ENCODE results near the gene PCDHAC2. TPM values are rescaled to one million over a fixed set of nuclear protein-coding genes. Genes with fewer than 3 reads are reported as not detected.

PCDHAC2 gene
- 0.48 TPM for total RNA-seq
- long read RNA-seq, full-length matches to known transcripts = 1 of 1 reads
- long read RNA-seq, partial matches to known transcripts = 0 of 1 reads
- long read RNA-seq, other reads (novel, unspliced or antisense) = 0 of 1 reads

DNA sequence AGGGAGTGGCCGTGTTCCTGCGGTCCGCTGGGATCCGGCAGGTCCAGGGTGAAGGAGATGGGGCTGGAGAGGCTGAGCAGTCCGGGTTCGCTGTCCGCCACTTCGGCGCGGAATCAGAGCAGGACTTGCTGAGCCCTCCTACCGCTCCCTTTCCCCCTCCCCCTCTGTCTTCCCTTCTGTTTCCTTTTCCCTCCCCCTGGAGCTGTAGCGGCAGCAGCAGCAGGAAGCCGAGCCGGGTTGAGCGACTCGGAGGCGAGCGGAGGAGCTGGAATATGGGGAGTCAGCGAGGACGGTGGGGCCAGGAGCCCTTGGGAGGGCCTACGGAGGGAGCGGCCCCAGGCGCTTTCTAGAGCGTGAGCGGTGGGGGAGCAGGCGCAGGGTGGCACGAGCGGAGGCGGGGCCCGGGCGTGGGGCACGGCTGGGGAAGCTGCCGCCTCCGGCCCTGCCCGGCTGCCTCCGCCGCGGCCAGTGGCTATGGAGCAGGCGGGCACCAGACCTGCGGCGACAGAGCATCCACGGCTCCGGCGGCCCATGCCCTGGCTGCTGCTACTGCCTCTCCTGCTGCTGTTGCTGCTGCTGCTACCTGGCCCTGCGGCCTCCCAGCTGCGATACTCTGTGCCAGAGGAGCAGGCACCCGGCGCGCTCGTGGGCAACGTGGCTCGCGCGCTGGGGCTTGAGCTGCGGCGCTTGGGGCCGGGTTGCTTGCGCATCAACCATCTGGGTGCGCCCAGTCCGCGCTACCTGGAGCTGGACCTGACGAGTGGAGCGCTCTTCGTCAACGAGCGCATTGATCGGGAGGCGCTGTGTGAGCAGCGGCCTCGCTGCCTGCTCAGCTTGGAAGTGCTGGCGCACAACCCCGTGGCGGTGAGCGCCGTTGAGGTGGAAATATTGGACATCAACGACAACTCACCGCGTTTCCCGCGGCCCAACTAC, at the start of gene PCDHAC2:
TSS of gene PCDHAC2 (plus strand) at position 184 of the 933 bp plus-strand sequence. CDS start at position 475, 291 bp downstream.
- peak; percentile 46 for DNase-seq
- intact Hi-C loops (cut with DNase I) = no loop called here

GRCh38 chr5:140923601-140924000, 42.7 kb upstream of the PCDHAC2 start:
- ATAC-seq (ENCODE audit: poor library complexity) (no peak), DNase-seq (no peak)
- intact Hi-C loops (cut with DNase I) = no loop called here

More for the DNA sequence above, at the start of gene PCDHAC2:
- peak; percentile 64 for ATAC-seq (ENCODE audit: poor library complexity)

- no peak for DNase-seq
- intact Hi-C loops (cut with DNase I) = no loop called here
- ATAC-seq (ENCODE audit: poor library complexity) = peak; percentile 48
Measured at GRCh38 chr5:140925806-140926442, 40.4 kb upstream of the PCDHAC2 start, which contains the start of gene PCDHAC1. Gene PCDHAC1, plus strand, starts transcription at chr5:140926299. Its CDS starts 594 bp downstream, at chr5:140926893.

- ATAC-seq (ENCODE audit: poor library complexity) (peak; percentile 91), DNase-seq (peak; percentile 83)
- intact Hi-C loops (cut with DNase I) = no loop called here
Measured at GRCh38 chr5:140926443-140927227, 39.6 kb upstream of the PCDHAC2 start.

DNA sequence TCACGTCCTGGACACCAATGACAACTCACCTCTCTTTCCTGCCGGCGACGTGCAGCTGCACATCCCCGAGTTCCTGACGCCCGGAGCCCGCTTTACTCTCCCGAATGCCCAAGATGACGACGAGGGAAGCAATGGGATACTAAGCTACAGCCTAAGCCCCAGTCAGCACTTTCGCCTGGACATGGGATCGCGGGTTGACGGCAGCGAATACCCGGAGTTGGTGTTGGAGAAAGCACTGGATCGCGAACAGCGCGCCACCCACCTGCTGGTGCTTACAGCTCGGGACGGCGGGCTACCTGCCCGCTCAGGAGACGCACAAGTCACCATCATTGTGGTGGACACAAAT, 39.1 kb upstream of the PCDHAC2 start:
- ATAC-seq (ENCODE audit: poor library complexity) (no peak), DNase-seq (no peak)
- intact Hi-C loops (cut with DNase I) = no loop called here

DNA sequence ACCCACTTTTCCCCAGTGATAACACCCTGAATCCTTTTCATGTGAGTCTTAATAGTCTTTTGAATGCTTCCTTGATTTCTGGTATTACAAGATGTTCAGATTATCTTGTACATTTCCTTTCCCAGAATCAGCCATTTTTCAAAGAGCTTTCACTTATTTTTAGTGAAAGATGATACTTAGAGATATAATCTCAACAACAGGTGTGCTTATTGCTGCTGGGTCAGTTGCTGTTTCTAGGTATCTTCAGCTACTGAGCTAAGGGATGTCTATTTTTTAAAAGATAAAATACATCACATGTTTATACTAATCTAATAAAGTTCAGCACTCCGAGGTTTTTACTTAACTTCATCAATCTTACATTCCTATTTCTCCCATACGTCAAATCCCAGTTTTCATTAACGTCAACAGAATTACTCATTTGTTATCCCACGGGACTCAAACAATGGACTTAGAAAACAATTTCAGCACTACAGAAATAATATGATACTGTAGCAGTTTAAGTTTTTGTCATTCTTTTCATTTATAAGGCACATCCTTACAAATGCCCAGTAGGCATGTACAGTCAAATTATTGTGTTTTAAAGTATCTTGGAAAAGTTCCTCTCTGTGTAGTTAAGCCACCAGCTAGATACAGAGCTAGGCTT, 31.2 kb upstream of the PCDHAC2 start:
- ATAC-seq (ENCODE audit: poor library complexity) = no peak
- intact Hi-C loops (cut with DNase I) = no loop called here
- no peak for DNase-seq

DNA sequence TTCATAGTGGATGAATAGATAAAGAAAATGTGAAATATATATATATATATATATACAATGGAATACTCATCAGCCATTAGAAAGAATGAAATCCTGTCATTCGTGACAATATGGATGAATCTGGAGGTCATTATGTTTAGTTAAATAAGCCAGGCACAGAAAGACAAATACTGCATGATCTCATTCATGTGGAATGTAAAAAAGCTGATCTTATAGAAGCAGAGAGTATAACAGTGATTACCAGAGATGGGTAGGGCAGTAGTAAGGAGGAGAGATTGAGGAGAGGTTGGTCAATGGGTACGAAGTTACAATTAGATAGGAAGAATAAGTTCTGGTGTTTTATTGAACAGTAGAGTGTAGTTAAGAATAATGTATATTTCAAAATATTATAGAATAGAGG, 19.7 kb upstream of the PCDHAC2 start:
- DNase-seq (no peak), ATAC-seq (ENCODE audit: poor library complexity) (no peak)
- intact Hi-C loops (cut with DNase I) = no loop called here

DNA sequence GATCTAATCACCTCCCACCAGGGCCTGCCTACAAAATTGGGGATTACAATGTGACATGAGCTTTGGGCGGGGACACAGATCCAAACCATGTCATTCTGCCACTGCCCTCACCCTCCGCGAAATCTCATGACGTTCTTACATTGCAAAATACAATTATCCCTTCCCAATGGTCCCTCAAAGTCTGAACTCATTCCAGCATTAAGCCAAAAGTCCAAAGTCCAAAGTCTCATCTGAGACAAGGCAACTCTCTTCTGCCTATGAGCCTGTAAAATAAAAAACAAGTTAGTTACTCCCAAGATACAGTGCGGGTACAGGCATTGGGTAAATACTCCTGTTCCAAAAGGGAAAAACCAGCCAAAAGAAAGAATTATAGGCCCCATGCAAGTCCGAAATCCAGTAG, 14.6 kb upstream of the PCDHAC2 start:
- intact Hi-C loops (cut with DNase I) = no loop called here
- ATAC-seq (ENCODE audit: poor library complexity) = no peak

GRCh38 chr5:140953234-140953633, 13.0 kb upstream of the PCDHAC2 start:
- ATAC-seq (ENCODE audit: poor library complexity) (no peak), DNase-seq (no peak)
- intact Hi-C loops (cut with DNase I) = no loop called here

More for the DNA sequence above, 14.6 kb upstream of the PCDHAC2 start:
- no peak for DNase-seq

DNA sequence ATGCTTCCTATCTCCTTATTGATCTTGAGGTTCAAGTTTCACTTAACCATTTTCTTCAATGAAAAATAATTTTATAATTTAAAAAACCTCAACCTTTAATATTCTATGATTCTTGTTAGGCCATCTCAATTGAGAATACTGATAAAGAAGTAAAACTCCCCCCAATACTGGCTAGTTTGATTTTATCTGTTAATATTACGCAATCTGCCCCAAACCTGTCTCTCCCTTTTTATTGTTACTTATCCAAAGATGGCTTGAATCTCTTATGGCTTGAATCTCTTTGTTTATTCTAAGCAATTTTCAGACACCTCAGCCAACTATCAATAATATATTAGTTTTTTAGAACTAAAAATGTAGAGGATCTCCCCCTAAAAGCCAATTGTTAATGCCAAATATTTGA, 4.1 kb upstream of the PCDHAC2 start:
- intact Hi-C loops (cut with DNase I) = no loop called here
- ATAC-seq (ENCODE audit: poor library complexity) = no peak
- DNase-seq = no peak

GRCh38 chr5:140964356-140964755, 1.9 kb upstream of the PCDHAC2 start:
- intact Hi-C loops (cut with DNase I) = no loop called here
- no peak for DNase-seq
- no peak for ATAC-seq (ENCODE audit: poor library complexity)

- ATAC-seq (ENCODE audit: poor library complexity) (no peak), DNase-seq (no peak)
- intact Hi-C loops (cut with DNase I) = no loop called here
Measured at GRCh38 chr5:140965905-140966292, 377 bp upstream of the PCDHAC2 start.

DNA sequence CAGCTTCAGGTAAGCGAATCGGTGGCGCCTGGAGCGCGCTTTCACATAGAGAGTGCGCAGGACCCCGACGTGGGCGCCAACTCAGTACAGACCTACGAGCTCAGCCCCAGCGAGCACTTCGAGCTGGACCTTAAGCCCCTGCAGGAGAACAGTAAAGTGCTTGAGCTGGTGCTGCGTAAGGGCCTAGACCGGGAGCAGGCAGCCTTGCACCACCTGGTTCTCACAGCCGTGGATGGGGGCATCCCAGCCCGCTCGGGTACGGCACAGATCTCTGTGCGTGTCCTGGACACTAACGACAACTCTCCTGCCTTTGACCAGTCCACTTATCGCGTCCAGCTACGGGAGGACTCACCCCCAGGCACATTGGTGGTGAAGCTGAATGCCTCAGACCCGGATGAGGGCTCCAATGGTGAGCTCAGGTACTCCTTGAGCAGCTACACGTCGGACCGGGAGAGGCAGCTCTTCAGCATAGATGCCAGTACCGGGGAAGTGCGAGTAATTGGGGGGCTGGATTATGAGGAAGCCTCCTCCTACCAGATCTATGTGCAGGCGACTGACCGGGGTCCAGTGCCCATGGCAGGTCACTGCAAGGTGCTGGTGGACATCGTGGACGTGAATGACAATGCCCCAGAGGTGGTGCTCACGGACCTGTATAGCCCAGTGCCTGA, 1.1 kb downstream of the PCDHAC2 start:
- DNase-seq (no peak), ATAC-seq (ENCODE audit: poor library complexity) (no peak)
- intact Hi-C loops (cut with DNase I) = no loop called here

- DNase-seq = no peak
- intact Hi-C loops (cut with DNase I) = no loop called here
- ATAC-seq (ENCODE audit: poor library complexity) = no peak
Measured at GRCh38 chr5:140969880-140970279, 3.6 kb downstream of the PCDHAC2 start.

- intact Hi-C loops (cut with DNase I) = no loop called here
- ATAC-seq (ENCODE audit: poor library complexity) = no peak
- no peak for DNase-seq
Measured at GRCh38 chr5:140973550-140973949, 7.3 kb downstream of the PCDHAC2 start.

DNA sequence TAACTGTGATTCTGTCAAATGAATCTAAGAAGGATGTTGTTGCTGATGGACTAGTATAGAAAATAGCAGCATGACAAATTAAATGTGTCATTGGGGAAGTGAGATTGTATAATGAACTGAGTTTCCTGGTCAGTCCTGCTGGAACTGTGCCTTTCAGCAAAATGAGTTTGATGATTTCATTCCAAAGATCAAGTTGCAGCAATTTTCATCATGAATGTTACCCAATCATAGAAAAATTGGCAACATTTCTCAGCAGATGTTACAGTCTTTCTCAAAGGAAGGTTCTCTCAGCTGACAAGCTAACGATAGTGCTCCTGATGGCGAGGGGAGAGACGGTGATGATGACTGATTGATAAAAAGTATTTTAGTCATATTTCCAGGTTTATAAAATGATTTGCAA, 10.7 kb downstream of the PCDHAC2 start:
- intact Hi-C loops (cut with DNase I) = no loop called here
- ATAC-seq (ENCODE audit: poor library complexity) (no peak), DNase-seq (no peak)

- intact Hi-C loops (cut with DNase I) = no loop called here
- ATAC-seq (ENCODE audit: poor library complexity) (no peak), DNase-seq (no peak)
Measured at GRCh38 chr5:140978260-140978659, 12.0 kb downstream of the PCDHAC2 start.

GRCh38 chr5:140978983-140979382, 12.7 kb downstream of the PCDHAC2 start:
- DNase-seq (no peak), ATAC-seq (ENCODE audit: poor library complexity) (no peak)
- intact Hi-C loops (cut with DNase I) = no loop called here
